NCI-H2081 (cell line): ENCODE measurements around the gene SYS1.
A peak's percentile ranks its signal among the peaks of the same experiment; 100 is the strongest.

Experiments
- DNase-seq, 2 experiments: peaks; one replicate each; lab custom pipeline; 2025; lab: John Stamatoyannopoulos, UW

SYS1 gene

DNA sequence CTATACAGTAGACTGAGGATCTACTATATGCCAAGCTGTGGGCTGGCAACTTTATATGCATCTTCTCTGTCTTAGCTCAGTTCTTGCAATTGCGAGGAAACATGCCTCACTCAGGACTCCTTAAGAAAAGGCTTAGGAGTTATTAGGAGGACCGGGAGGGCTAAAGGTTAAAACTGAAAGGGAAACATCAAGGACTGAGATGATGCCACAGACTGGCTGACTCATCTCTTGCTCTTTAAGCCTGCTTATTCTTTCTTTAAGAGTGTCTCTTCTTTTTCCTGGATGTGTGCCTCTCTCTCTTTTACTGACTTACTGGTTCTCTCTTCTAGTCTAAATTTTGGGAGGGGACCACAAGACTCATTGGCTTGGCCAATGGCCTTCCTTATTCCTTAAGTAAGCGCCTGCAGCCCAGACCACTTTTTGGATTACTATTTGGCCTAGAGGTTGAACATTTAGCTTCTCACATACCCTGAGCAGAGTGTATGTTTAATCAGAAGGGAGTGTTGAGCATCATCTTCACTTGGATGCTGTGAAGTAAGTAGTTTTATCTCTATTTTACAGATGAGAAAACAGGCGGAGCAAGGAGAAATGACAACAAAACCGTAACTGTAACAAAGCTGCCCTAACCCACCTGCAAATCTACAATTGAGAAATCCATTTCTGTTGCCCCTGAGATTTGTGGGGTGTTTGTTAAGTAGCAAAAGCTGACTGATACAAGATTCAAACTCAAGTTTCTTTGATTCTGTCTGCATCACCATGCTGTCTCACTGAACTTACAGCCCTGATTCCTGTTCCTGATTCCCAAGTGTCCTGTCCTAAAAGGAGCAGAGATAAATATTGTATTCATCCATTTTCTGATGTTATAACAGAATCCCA, 7.5 kb upstream of the SYS1 start:
- no peak for DNase-seq

DNA sequence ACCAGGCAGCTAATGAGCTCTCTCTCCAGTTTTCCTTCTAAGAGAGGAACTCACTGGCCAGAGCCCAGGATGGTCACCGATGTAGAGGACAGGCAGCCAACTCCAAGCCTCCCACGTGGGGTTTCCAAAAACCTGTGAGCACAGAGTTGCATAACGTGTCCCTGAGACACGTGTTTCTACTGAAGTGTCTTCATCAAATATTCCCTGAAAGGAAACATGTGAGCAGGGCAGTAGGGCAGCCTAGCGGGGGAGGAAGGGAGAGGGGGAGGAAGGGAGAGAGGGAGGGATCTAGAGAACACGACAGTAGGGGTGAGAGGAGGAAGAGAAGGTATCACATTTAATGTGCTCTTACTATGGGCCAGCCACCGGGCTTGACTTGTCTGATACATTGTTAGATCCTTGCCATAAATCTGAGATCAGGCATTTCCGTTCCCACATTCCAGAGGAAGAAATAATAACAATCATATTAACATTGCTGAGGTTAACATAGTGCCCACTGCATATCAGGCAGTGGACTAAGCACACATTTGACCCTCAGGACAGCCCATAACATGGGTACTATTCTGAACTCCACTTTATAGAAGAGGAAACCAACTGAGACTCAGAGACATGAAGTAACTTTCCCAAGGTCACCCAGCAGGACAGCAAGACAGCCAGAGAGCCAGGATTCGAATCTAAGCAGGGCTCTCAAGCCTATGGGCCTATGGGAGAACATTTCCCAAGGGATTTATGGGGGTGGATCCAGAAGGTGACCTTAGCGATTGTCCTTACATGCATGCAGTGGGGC, 4.5 kb upstream of the SYS1 start:
- no peak for DNase-seq

DNA sequence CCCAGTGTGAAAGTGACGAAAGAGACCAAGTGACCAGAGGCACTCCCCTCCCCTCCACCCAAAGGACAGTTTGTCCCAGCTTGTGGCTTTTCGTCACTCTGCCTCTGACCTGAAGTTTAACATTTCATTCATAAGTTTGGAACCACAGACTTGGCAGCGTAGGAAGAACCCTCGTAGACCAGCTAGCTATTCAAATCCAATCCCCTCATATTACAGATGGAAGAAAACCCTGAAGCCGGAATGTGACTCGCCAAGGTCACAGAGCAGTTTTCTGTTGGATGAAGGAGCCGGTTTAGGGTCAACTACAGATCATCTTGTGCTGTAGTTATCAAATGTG, 3.9 kb upstream of the SYS1 start:
- no peak for DNase-seq

DNA sequence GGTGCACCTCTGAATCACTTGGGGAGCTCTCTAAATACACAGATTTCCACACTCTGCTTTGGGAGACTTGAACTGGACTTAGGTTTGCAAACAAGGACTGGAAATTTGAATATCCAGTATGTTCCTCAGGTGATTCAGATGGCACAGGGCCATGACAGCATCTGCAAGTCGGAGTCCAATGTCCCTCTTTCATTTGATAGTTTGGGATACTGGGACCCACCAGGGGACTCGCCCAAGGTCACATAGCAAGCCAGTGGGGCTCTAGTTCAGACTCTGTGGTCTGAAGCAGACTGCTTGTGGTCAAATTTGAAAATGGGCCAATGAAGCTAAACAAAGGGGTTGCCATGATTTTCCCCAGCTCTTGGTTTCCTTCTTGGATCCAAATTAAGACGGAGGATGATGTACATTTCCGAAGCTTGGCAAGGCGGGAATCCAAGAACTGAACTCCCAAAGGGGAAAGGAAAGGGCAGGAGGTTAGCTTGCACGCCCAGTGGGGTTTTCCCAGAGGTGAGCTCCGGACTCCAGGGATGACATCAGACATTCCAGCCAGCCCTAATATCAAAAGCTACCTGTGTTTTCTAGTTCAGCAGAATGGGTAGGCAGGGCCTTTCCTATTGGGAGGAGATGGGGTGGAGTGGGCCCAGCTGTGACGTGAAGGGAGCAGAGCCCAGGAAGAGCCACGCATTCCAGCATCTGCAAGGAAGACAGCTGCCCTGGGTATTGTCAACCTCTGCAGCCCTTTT, 3.4 kb upstream of the SYS1 start:
- DNase-seq, result no peak

DNA sequence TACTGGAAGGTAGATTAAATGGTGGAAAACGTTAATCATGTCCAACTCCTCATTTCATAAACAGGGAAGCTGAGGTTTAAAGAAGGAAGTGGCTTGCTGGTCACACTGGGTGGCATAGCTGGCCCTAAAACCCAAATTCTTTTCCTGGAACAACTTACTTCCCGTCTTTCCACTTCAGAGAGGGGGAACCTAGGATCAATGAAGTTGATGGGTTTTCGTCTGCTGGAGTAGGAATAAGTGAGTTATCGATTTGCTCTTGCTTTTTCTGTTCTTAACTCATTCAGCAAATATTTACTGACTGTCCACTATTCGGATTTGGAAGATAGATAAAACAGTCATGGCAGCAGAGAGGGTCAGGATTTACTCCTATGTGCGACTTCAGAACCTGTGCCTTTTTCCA, 1.2 kb upstream of the SYS1 start:
- DNase-seq, result no peak

DNA sequence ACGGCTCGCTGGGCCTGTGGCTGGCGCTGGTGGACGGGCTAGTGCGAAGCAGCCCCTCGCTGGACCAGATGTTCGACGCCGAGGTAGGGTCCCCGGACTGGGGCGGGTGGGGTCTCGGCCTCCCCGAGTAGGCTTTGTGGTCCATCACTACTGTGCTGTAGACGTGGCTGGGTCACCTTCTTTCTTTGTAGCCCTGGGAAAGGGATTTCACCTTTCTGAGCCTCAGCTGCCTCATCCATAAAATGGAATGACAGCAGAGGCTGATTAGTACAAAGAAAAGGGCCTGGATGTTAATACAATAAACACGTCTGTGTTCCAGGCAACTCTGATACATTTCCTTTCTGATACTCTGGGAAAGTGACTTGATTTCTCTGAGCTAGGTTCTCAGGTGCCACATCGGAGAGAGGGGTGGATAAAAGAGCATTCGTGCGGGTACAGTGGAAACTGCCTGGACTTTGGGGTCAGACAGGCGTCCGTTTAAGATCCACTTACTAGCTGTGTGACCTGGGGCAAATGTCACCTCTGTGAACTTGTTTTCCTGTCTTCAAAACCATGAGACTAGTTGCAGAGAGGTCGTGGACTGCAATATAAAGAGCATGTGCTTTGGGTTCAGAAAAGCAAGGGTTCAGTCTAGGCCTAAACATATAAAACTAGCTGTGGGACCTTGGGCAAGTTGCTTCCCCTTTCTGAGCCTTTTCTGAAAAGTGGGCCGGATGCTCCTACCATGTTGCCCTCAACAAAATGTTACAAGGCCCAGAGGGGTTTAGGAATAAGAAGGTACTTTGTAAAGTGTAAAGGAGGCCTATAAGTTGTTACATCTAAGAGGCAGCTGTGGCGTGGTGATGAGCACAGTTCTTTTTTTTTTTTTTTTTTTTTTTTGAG, 896 bp downstream of the SYS1 start:
- DNase-seq, result no peak

DNA sequence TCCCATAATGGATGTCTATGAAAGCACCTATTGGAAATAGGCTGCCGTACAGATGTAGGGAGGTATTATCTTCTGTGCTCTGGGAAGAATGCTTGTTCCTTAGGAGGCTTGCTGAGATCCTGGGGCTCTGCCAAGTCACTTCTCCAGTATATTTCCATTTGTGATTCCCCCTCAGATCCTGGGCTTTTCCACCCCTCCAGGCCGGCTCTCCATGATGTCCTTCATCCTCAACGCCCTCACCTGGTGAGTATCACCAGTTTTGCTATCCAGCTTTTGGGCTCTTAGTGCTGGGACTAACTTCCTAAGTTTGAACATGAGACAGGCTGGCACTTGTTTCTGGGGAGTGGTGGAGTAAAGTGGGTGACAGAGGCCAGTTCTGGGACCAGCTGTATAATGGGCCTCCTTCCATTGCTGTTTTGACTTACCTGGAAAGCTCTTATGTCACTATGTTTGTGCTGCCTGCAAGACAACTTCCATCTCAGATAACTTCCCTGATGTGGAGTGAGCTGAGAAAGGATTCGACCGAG, 2.6 kb downstream of the SYS1 start:
- DNase-seq, result no peak

DNA sequence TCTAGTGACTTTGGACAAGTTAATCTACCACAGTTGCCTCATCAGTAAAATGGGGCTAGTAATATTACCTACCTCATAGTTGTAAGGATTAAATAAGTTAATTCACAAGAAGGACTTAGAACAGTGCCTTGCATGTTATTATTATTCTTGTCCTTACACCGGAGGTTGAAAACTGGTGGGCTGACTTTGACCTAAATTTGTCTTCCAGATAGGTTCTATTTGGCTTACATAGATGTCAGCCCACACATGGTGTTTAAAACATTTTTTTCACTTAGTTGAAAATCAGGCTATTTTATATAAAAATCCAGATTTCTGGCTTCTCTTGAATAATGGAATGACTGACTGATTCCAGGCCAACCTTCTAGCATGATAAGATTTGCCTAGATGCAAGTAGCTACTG, 3.2 kb downstream of the SYS1 start:
- DNase-seq, result no peak

DNA sequence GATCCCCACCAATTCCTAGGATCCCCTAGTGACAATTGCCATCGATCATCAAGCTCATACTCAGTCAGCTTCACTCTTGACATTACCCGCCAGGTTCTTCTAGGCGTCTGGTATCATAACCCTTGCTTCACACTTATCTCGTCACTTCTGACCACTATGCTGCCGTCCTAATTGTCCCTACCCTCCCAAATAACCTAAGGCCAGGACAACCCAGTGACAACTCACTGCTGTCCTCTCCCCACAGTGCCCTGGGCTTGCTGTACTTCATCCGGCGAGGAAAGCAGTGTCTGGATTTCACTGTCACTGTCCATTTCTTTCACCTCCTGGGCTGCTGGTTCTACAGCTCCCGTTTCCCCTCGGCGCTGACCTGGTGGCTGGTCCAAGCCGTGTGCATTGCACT, 3.7 kb downstream of the SYS1 start:
- DNase-seq, result no peak

DNA sequence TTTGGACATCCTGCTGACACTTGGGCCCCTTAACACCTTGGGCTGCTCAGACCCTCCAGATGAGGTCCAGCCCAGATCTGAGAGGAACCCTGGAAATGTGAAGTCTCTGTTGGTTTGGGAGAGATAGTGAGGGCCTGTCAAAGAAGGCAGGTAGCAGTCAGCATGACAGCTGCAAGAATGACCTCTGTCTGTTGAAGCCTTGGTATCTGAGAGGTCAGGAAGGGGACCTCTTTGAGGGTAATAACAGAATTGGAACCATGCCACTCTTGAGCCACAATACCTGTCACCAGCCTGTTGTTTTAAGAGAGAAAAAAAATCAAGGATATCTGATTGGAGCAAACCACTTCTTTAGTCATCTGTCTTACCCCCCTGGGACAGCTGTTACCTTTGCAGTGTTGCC, 4.2 kb downstream of the SYS1 start:
- no peak for DNase-seq

DNA sequence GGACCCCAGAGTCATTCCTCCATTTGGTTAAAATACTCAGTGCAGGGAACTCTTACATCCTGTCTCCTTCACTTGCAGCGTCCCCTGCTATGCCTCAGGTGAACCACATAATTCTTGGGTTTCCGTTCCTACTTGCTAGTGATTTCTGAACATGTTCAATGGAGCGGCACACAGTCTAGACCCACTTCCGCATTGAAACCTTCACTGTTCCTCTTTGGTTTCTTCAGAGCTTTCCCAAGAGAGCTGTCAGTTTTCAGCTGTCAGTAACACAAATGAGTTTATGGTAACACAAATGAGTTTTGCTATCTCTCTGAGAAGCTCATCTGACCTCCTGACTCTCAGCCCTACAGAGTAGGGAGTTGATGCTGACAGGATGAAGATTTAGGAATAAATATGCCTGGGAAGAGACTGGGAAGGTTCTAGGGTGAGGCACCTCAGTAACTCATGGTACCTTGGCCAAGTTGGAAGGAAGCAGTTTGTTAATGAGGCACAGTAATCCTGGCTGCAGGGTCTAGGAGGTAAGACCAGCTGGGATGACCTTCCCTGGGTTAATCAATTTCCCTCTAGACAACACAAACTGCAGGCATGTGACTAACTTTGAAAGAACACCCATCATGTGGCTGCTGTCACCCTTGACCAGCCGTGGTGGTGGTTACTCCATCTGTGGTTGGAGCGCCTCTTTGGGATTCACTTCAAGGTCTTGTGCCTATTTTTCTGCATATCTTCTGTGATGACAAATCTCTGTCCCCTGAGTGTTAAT, 5.4 kb downstream of the SYS1 start:
- DNase-seq, result no peak

DNA sequence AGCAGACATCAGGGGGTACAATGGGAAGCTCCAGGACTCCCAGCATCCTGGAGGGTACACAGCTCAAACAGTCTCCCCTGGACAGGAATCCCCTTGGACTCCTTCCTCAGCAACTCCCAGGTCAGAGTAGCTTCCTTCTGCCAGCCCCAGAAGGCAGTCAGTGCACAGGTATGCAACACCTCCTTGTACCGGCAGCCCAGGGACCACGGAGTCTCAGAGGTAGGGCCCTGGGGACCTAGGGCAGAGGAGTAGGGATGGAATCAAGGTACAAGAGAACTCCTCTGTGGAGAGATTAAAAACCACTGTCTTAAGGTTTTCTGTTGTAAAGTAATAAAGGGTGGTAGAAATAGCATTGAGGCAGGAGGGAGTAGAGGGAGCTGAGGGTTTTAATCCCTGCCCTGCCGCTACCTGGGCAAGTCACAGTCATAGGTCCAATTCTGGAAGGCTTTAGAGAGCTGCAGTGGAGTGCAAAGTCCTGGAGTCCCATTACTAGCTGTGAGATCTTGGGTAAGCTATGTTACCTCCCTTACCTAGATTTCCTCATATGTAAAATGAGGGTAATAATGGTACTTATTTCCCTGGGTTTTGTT, 7.7 kb downstream of the SYS1 start:
- no peak for DNase-seq

DNA sequence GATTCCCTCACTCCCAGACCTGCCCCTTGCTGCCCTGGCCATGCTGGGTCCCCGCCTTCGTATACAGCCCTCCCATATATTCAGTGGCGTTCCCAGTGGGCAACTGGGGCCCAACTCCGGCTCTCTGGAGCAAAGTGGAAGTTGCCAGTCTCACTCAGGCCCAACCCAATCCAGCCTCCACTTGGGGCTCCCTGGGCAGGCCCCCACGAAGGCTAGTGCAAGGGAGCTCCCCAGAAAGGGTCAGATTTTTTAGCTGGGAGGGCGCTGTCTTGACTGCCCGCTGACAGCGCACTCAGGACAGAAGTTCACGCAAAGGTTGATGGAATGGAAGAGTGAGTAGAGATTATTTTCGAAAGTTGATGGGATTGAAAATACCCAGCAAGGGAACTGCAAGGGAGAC, 9.3 kb downstream of the SYS1 start:
- no peak for DNase-seq

DNA sequence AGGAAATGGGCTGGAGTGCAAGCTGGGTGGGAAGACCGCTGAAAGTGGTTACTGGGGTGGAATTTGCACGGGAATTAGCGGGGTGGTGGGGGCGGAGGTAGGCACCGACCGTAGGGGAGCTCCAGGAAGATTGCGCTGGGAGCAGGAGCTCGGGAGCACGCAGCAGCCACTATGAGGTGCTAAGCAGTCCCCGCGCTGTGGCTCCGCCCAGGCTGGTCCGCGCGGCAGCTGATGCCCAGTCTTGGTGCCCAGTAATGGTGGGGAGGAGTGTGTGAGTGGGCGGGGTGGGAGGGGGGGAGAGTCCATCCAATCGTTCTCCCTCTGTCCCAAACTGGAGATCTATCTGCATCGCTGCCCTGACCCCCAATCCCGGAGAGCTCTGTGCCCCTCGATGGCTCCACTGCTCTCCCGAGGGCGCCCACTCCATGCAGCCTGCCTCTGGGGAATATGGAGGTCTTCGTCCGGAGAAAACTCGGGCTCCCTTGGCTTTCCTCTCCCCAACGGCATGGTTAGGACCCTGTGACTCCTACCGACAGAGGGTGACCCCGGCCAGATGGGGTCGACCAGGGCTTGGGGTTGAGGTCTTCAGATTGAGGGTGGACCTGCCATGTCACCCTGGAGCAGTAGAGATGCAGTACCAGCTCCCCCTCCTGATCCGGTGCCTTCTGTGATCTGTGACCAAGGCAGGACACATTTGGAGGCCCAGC, 9.8 kb downstream of the SYS1 start:
- DNase-seq, result no peak

DNA sequence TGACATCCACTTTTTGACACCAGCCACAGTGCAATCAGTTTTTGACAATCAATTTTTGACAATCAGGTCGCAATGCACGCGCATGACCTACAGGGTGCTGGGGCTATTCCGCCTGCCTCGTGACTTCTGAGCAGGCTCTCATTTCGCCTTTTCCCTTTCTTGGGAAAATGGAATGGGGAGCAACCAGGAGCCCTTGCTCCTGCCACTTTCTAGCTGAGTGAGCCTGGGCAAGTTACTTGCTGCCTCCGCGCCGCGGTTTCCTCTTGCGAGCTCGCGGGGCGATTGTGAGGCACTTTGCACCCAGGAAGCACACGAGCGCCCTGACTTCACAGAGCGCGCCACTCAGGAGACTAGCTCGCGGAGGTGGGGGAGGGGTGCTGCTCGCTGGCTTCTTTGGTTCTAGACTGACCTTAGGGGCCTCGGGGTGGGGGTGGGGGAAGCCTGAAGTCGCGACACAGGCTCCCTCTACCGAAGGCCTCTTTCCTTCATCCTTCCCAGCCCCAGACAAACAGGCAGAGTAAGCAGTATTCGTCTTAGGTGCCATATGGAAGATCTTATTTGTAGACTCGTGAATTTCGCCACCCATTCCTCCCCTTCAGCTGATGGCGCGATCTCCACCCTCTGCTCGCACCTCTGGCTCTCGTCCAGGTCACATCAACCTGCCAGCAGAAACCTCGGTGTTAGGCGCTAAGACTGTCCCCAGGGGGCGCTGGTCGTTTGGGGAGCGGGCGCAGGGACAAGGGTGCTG, 10.6 kb downstream of the SYS1 start:
- DNase-seq, result peak; percentile 28

DNA sequence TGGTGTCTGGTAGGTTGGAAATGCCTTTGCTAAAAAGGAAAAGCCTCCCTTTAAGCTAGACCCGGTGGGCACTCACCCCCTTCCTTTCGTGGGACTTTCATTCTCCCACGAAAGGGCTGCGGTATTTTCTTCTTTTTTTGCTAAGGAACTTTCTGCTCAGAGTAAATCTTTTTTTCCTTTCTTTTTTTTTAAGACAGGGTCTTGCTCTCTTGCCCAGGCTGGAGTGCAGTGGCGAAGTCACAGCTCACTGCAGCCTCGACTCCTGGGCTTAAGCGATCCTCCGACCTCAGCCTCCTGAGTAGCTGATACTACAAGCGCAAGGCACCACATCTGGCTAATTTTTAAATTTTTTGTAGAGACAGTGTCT, 11.1 kb downstream of the SYS1 start:
- no peak for DNase-seq

DNA sequence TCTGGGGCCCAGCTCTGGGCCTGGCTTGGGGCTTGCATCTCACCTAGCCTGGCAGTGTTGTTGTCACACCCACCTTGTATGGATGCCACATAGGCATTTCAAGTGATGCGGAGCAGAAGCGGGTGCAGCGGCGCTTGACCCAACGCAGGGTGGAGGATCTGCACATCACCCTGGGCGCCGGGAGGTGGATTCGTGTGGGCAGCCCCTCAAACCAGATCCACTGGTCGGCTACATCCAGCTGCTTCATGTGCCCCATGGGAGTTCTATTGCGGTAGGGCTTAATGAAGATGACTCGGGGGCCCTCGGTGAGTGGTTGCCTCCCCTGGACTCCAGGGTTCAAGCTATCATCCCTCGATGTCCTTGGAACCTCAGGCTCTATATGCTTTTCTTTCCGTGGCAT, 12.0 kb downstream of the SYS1 start:
- no peak for DNase-seq

DNA sequence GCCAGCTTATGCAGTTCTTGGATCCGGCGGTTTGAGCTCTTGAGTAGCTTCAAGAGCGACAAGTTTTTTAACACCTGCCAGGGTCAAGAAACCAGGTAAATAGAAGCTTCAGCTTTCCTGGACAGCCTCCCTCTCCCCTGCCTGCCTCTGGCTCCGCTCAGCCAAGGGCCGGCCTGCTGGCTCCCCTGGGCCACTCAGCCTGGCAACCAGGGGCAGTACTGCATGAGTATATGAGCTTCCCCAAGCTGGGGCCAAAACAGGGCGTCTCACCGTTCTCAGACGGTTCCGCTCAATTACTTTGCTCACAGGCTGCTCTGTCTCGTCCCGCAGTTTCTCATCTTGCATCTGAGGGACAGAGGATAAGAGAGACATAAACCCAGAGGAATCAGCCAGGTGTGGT, 14.3 kb downstream of the SYS1 start:
- no peak for DNase-seq

DNA sequence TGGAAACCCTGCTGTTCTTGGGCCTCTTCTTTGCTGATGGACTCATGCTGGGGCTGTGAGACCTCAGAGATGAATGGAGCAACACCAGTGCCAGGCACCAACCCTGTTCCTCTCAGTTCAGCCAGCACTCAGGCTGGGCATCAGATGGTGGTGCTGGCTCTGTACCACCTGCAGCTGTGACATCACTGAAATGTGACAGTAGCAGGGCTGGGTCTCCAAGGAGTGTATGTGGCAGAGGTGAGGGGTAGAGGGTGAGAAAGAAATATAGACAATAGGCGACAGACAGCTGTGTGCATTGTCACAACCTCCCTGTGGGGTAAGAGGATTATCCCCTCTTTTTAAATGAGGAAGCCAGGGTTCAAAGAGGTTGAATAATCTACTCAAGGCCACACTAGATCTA, 15.2 kb downstream of the SYS1 start, which contains the start of gene TP53TG5:
TP53TG5 (minus strand) TSS at position 135 of the 400 bp plus-strand sequence; CDS start at position 46, 89 bp downstream.
- no peak for DNase-seq
